ENCODE results near the gene MYRF.

Gene MYRF

DNA sequence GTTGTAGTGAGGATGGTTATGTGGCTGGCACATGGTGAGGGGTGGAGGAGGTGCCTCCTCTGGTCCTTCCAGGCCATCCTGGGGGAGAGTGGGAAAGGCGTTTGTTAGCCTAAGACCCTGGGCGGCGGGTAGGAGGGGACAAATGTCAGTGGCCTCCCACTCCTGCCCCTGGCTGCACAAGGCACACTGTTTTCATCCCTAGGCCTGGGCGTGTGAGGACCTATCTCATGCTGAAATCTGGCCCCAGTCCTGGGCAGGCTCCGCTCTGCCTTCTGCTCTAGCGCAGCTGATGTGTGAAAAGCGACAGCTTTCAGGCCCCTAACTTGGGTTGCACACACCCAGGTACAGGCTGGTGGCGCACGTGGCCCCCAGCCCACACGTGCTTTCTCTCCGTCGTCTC, 40.1 kb upstream of the MYRF start:
- Histone ChIP-seq H3K9me2 (replicated peaks; ENCODE audit: control insufficient read depth, low read length) (no peaks in the 10 kb centered on the region), H3K27me3 (ENCODE audit: control insufficient read depth, low read length) (no peaks in the 10 kb centered on the region), H3K27ac (ENCODE audit: low read depth, low read length) (no peak overlapping the region), H4K20me1 (ENCODE audit: control insufficient read depth, insufficient read depth, low read depth, low read length) (no peaks in the 10 kb centered on the region), H3K4me3 (ENCODE audit: low read length) (no peak overlapping the region), H3K9me3 (ENCODE audit: control insufficient read depth, insufficient read depth, low read length) (no peaks in the 10 kb centered on the region), H3F3A (ENCODE audit: control insufficient read depth, insufficient read depth) (no peaks in the 10 kb centered on the region), H3K4me2 (ENCODE audit: low read length) (no peak overlapping the region), H3K36me3 (ENCODE audit: control insufficient read depth, low read length) (no peaks in the 10 kb centered on the region), H3K4me1 (ENCODE audit: control insufficient read depth, low read length) (no peaks in the 10 kb centered on the region), H3K79me2 (ENCODE audit: control insufficient read depth, low read length) (no peaks in the 10 kb centered on the region)
- TF ChIP-seq EZH2phosphoT487 (IDR thresholded peaks at IDR 0.05; ENCODE audit: borderline replicate concordance, low read length), result no peak
- TF ChIP-seq, protein P1, sequence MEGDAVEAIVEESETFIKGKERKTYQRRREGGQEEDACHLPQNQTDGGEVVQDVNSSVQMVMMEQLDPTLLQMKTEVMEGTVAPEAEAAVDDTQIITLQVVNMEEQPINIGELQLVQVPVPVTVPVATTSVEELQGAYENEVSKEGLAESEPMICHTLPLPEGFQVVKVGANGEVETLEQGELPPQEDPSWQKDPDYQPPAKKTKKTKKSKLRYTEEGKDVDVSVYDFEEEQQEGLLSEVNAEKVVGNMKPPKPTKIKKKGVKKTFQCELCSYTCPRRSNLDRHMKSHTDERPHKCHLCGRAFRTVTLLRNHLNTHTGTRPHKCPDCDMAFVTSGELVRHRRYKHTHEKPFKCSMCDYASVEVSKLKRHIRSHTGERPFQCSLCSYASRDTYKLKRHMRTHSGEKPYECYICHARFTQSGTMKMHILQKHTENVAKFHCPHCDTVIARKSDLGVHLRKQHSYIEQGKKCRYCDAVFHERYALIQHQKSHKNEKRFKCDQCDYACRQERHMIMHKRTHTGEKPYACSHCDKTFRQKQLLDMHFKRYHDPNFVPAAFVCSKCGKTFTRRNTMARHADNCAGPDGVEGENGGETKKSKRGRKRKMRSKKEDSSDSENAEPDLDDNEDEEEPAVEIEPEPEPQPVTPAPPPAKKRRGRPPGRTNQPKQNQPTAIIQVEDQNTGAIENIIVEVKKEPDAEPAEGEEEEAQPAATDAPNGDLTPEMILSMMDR (IDR thresholded peaks at IDR 0.05; ENCODE audit: low read depth, low read length, poor library complexity, severe bottlenecking), result no peak

DNA sequence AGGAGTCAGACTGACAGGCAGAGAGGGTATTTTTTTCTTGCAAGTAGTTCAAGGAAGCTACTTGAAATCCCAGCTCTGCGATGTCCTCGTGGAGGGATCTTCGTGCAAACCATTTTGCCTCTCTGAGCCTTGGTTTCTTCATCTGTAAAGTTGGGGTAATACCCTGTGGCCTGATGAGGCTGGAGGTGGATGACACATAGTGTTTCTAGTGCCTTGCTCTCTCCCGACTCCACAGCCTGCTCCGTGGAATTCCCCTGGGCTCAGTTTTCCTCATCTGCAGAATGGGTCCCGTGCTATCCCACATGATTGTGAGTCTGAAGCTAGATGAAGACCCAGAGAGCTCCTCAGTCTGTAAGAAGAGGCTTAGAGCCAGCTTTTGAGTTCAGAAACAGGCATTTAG, 39.6 kb upstream of the MYRF start:
- no peaks in the 10 kb centered on the region for H4K20me1 ChIP-seq (ENCODE audit: control insufficient read depth, insufficient read depth, low read depth, low read length)
- TF ChIP-seq, protein P1 (IDR thresholded peaks at IDR 0.05; ENCODE audit: low read depth, low read length, poor library complexity, severe bottlenecking), result no peak
- TF ChIP-seq EZH2phosphoT487 (IDR thresholded peaks at IDR 0.05; ENCODE audit: borderline replicate concordance, low read length), result no peak
- H3K27me3 ChIP-seq (ENCODE audit: control insufficient read depth, low read length), result no peaks in the 10 kb centered on the region

GRCh38 chr11:61713464-61713863, 39.0 kb upstream of the MYRF start:
- H4K20me1 ChIP-seq (ENCODE audit: control insufficient read depth, insufficient read depth, low read depth, low read length), result no peaks in the 10 kb centered on the region
- no peak for TF ChIP-seq EZH2phosphoT487 (IDR thresholded peaks at IDR 0.05; ENCODE audit: borderline replicate concordance, low read length)
- TF ChIP-seq, protein P1 (IDR thresholded peaks at IDR 0.05; ENCODE audit: low read depth, low read length, poor library complexity, severe bottlenecking), result no peak
- H3K4me2 ChIP-seq (ENCODE audit: low read length), result no peak overlapping the region
- H3K79me2 ChIP-seq (ENCODE audit: control insufficient read depth, low read length), result no peaks in the 10 kb centered on the region
- no peaks in the 10 kb centered on the region for H3K36me3 ChIP-seq (ENCODE audit: control insufficient read depth, low read length)
- H3F3A ChIP-seq (ENCODE audit: control insufficient read depth, insufficient read depth), result no peaks in the 10 kb centered on the region
- H3K9me3 ChIP-seq (ENCODE audit: control insufficient read depth, insufficient read depth, low read length), result no peaks in the 10 kb centered on the region
- H3K27ac ChIP-seq (ENCODE audit: low read depth, low read length), result no peak overlapping the region
- no peaks in the 10 kb centered on the region for H3K9me2 ChIP-seq (replicated peaks; ENCODE audit: control insufficient read depth, low read length)
- no peaks in the 10 kb centered on the region for H3K27me3 ChIP-seq (ENCODE audit: control insufficient read depth, low read length)
- H3K4me3 ChIP-seq (ENCODE audit: low read length), result no peak overlapping the region
- no peaks in the 10 kb centered on the region for H3K4me1 ChIP-seq (ENCODE audit: control insufficient read depth, low read length)

More for the DNA sequence above, 39.6 kb upstream of the MYRF start:
- no peak overlapping the region for H3K4me3 ChIP-seq (ENCODE audit: low read length)
- H3F3A ChIP-seq (ENCODE audit: control insufficient read depth, insufficient read depth), result no peaks in the 10 kb centered on the region
- H3K36me3 ChIP-seq (ENCODE audit: control insufficient read depth, low read length), result no peaks in the 10 kb centered on the region
- no peak overlapping the region for H3K27ac ChIP-seq (ENCODE audit: low read depth, low read length)
- no peaks in the 10 kb centered on the region for H3K4me1 ChIP-seq (ENCODE audit: control insufficient read depth, low read length)
- H3K4me2 ChIP-seq (ENCODE audit: low read length), result no peak overlapping the region
- H3K9me2 ChIP-seq (replicated peaks; ENCODE audit: control insufficient read depth, low read length), result no peaks in the 10 kb centered on the region
- H3K79me2 ChIP-seq (ENCODE audit: control insufficient read depth, low read length), result no peaks in the 10 kb centered on the region
- H3K9me3 ChIP-seq (ENCODE audit: control insufficient read depth, insufficient read depth, low read length), result no peaks in the 10 kb centered on the region

DNA sequence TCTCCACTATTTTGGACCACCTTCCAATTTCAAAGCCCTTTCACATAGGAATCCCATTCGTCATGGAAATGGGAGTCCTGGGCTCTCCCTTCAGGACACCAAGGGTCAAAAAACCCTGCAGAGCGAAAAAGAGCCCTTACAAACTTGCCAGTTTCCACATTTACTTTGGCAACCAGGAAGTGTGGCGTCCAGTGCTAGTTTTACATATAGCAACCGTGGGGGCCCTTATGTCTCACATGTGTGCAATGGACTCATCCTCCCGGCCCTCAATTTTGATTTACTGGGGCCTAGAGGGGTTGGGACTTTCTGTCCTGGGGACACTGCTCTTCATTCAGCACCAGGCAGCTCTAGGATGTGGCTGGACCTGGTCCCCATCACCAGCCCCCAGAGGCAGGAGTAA, 38.5 kb upstream of the MYRF start:
- Histone ChIP-seq H3K27ac (ENCODE audit: low read depth, low read length) (no peak overlapping the region), H3K4me3 (ENCODE audit: low read length) (no peak overlapping the region), H3K9me2 (replicated peaks; ENCODE audit: control insufficient read depth, low read length) (no peaks in the 10 kb centered on the region), H3K36me3 (ENCODE audit: control insufficient read depth, low read length) (no peaks in the 10 kb centered on the region), H3F3A (ENCODE audit: control insufficient read depth, insufficient read depth) (no peaks in the 10 kb centered on the region), H3K9me3 (ENCODE audit: control insufficient read depth, insufficient read depth, low read length) (no peaks in the 10 kb centered on the region), H3K4me2 (ENCODE audit: low read length) (no peak overlapping the region), H3K4me1 (ENCODE audit: control insufficient read depth, low read length) (no peaks in the 10 kb centered on the region), H3K27me3 (ENCODE audit: control insufficient read depth, low read length) (no peaks in the 10 kb centered on the region), H4K20me1 (ENCODE audit: control insufficient read depth, insufficient read depth, low read depth, low read length) (no peaks in the 10 kb centered on the region), H3K79me2 (ENCODE audit: control insufficient read depth, low read length) (no peaks in the 10 kb centered on the region)
- TF ChIP-seq, protein P1 (IDR thresholded peaks at IDR 0.05; ENCODE audit: low read depth, low read length, poor library complexity, severe bottlenecking), result no peak
- TF ChIP-seq EZH2phosphoT487 (IDR thresholded peaks at IDR 0.05; ENCODE audit: borderline replicate concordance, low read length), result no peak
